Vagina (tissue), 2 donors: ENCODE results near the gene GPR63. TPM values are rescaled to one million over a fixed set of nuclear protein-coding genes. Genes with fewer than 3 reads are reported as not detected.

Experiments used
- DNase-seq, 2 donors: peaks; one replicate each; pipeline ENCODE4 v3.0.0-alpha.2; 2017; ENCODE audit errors: extremely low spot score in 2 of 2
- H3K27ac ChIP-seq: fragments of 200-600 bp; sonication (generic); one replicate; pipeline ENCODE4 v1.5.1; 2019
- H3K27me3 ChIP-seq: fragments of 200-600 bp; sonication (generic); one replicate; pipeline ENCODE4 v1.5.1; 2019
- H3K36me3 ChIP-seq, 2 donors: fragments of 200-600 bp; sonication (generic); one replicate each; pipeline ENCODE4 v1.5.1; 2017 to 2019
- H3K4me1 ChIP-seq: fragments of 200-600 bp; sonication (generic); one replicate; pipeline ENCODE4 v1.5.1; 2019
- H3K4me3 ChIP-seq, 2 donors: fragments of 200-600 bp; sonication (generic); 1 replicate in 1 of 2; 2 replicates in 1 of 2; pipeline ENCODE4 v1.5.1; 2016 to 2019
- H3K9me3 ChIP-seq: fragments of 200-600 bp; sonication (generic); one replicate; pipeline ENCODE4 v1.5.1; 2019
- POLR2A ChIP-seq, 2 donors: fragments of 450-650 bp; IDR thresholded peaks; one replicate each; pipeline ENCODE4 v1.6.1; 2017; ENCODE audit warnings: antibody characterized with exemption in 2 of 2, mild to moderate bottlenecking in 2 of 2, moderate library complexity in 2 of 2
- POLR2AphosphoS5 ChIP-seq, 2 donors: sonication (generic); formaldehyde crosslinking; IDR thresholded peaks; one replicate each; pipeline ENCODE4 v1.9.0; 2017; ENCODE audit warnings: antibody characterized with exemption in 2 of 2, mild to moderate bottlenecking in 2 of 2, low read depth in 1 of 2; ENCODE audit not compliant: insufficient read depth in 1 of 2
- intact Hi-C: fragments of 100-400 bp; cut with DNase I; formaldehyde crosslinking; loops from one replicate; pipeline ENCODE4 v1.15.1; 2023
- total RNA-seq: library from RNA; depleted of rRNA; stranded (reverse); fragments of >200 nt; gene quantifications from one replicate; pipeline ENCODE4 v1.2.3, GENCODE V29; 2016
- TF ChIP-seq, protein P1 (sequence below), 3 experiments: fragments of 450-650 bp in 2 of 3; fragments of 200-600 bp in 1 of 3; sonication (generic) in 1 of 3; IDR thresholded peaks; one replicate each; pipeline ENCODE4 v1.5.1; 2017 to 2019; ENCODE audit warnings: antibody characterized with exemption in 3 of 3, mild to moderate bottlenecking in 2 of 3, moderate library complexity in 2 of 3

Gene GPR63
- total RNA-seq, 1 donor from 2014 or later = 2.5 TPM

DNA sequence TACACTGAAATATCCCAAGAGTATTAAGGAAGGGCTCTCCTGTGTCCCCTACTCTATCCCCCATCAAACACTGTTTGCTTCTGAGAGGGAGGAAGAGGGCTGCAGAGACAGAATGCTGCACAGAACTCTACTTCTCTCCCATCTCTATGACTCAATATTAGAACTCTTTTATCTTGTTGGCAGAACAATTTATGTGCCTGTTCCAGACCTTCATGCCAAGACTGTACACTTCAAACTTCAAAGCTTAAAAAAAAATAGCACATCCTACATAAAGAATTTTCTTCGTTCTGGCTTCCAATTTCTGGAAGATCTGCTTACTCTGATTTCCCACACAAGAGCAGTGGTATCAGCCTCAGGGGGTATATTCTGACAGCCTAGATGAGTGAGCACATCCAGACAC, 19.6 kb upstream of the GPR63 start:
- intact Hi-C loops = no loop called here
- no peaks in the 10 kb centered on the region for H3K36me3 ChIP-seq
- H3K27ac ChIP-seq = no peak overlapping the region
- H3K4me1 ChIP-seq = no peaks in the 10 kb centered on the region
- no peaks in the 10 kb centered on the region for H3K9me3 ChIP-seq
- no peak overlapping the region for H3K4me3 ChIP-seq
- H3K27me3 ChIP-seq = no peaks in the 10 kb centered on the region
- no peak for DNase-seq
- TF ChIP-seq POLR2A (IDR thresholded peaks at IDR 0.05) = no peak
- TF ChIP-seq, protein P1, sequence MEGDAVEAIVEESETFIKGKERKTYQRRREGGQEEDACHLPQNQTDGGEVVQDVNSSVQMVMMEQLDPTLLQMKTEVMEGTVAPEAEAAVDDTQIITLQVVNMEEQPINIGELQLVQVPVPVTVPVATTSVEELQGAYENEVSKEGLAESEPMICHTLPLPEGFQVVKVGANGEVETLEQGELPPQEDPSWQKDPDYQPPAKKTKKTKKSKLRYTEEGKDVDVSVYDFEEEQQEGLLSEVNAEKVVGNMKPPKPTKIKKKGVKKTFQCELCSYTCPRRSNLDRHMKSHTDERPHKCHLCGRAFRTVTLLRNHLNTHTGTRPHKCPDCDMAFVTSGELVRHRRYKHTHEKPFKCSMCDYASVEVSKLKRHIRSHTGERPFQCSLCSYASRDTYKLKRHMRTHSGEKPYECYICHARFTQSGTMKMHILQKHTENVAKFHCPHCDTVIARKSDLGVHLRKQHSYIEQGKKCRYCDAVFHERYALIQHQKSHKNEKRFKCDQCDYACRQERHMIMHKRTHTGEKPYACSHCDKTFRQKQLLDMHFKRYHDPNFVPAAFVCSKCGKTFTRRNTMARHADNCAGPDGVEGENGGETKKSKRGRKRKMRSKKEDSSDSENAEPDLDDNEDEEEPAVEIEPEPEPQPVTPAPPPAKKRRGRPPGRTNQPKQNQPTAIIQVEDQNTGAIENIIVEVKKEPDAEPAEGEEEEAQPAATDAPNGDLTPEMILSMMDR (IDR thresholded peaks at IDR 0.05) = no peak
- TF ChIP-seq POLR2AphosphoS5 (IDR thresholded peaks at IDR 0.05; ENCODE audit: insufficient read depth in 1 of 2, low read depth in 1 of 2) = no peak

GRCh38 chr6:96853083-96853482, 15.8 kb upstream of the GPR63 start:
- no peaks in the 10 kb centered on the region for H3K27me3 ChIP-seq
- no peaks in the 10 kb centered on the region for H3K36me3 ChIP-seq
- no peaks in the 10 kb centered on the region for H3K4me1 ChIP-seq
- H3K9me3 ChIP-seq = no peaks in the 10 kb centered on the region
- TF ChIP-seq POLR2AphosphoS5 (IDR thresholded peaks at IDR 0.05; ENCODE audit: insufficient read depth in 1 of 2, low read depth in 1 of 2) (no peak), POLR2A (IDR thresholded peaks at IDR 0.05) (no peak)
- TF ChIP-seq, protein P1 (IDR thresholded peaks at IDR 0.05) = no peak
- intact Hi-C loops = no loop called here
- no peak overlapping the region for H3K27ac ChIP-seq
- DNase-seq = no peak
- no peak overlapping the region for H3K4me3 ChIP-seq

- no peak for DNase-seq
- Histone ChIP-seq H3K27ac (no peak overlapping the region), H3K4me1 (no peaks in the 10 kb centered on the region), H3K36me3 (no peaks in the 10 kb centered on the region), H3K9me3 (no peaks in the 10 kb centered on the region), H3K4me3 (no peak overlapping the region), H3K27me3 (no peaks in the 10 kb centered on the region)
- intact Hi-C loops = no loop called here
- TF ChIP-seq, protein P1 (IDR thresholded peaks at IDR 0.05) = no peak
- TF ChIP-seq POLR2A (IDR thresholded peaks at IDR 0.05) (no peak), POLR2AphosphoS5 (IDR thresholded peaks at IDR 0.05; ENCODE audit: insufficient read depth in 1 of 2, low read depth in 1 of 2) (no peak)
Observed at GRCh38 chr6:96852605-96853004, 15.3 kb upstream of the GPR63 start.

DNA sequence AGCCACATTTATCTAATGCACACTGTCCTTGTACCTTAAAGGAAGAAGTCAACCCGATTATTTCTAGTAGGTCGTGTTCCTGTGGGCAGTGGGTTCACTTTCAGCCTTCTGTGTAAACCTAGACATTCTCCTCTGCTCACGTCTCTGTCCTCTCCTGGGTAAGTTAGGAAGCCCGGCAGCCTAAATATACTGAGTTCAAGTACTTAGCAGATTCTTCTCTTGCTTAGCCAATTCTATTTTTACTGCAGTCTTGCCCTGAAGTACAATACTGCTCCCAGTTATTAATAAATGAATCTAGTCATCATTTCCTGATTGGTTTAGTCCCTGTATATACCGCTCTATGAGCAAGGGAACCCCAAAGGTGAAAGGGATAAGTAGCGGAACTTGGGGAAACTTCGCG, 14.6 kb upstream of the GPR63 start:
- DNase-seq = no peak
- no peaks in the 10 kb centered on the region for H3K36me3 ChIP-seq
- no peak overlapping the region for H3K4me3 ChIP-seq
- no peaks in the 10 kb centered on the region for H3K27me3 ChIP-seq
- no peaks in the 10 kb centered on the region for H3K9me3 ChIP-seq
- H3K27ac ChIP-seq = no peak overlapping the region
- no peaks in the 10 kb centered on the region for H3K4me1 ChIP-seq
- TF ChIP-seq POLR2AphosphoS5 (IDR thresholded peaks at IDR 0.05; ENCODE audit: insufficient read depth in 1 of 2, low read depth in 1 of 2) (no peak), POLR2A (IDR thresholded peaks at IDR 0.05) (no peak)
- TF ChIP-seq, protein P1 (IDR thresholded peaks at IDR 0.05) = no peak
- intact Hi-C loops = no loop called here

- H3K4me3 ChIP-seq = no peak overlapping the region
- TF ChIP-seq, protein P1 (IDR thresholded peaks at IDR 0.05) = no peak
- TF ChIP-seq POLR2AphosphoS5 (IDR thresholded peaks at IDR 0.05; ENCODE audit: insufficient read depth in 1 of 2, low read depth in 1 of 2) = no peak
- no peak for TF ChIP-seq POLR2A (IDR thresholded peaks at IDR 0.05)
- H3K27me3 ChIP-seq = no peaks in the 10 kb centered on the region
- DNase-seq = no peak
- H3K27ac ChIP-seq = no peak overlapping the region
- intact Hi-C loops = no loop called here
- H3K9me3 ChIP-seq = no peaks in the 10 kb centered on the region
- no peaks in the 10 kb centered on the region for H3K36me3 ChIP-seq
- H3K4me1 ChIP-seq = no peaks in the 10 kb centered on the region
Observed at GRCh38 chr6:96849615-96850014, 12.3 kb upstream of the GPR63 start.
